Adipose tissue (tissue), 3 donors: ENCODE data around the gene NEUROD1. TPM values are rescaled to one million over a fixed set of nuclear protein-coding genes. Genes with fewer than 3 reads are reported as not detected.
"Not testable (repeated sequence)": the region's sequence is repeated elsewhere in the genome, so short reads cannot be mapped to it uniquely, and the experiment has no call there.

ENCODE experiments used
- H3K27ac ChIP-seq: one replicate; pipeline ENCODE4 v1.5.1; 2013; ENCODE audit warnings: low read depth, low read length
- WGBS, 3 donors: extraction: QIAGEN DNeasy Blood & Tissue Kit; methylation state at CpG; one replicate each; pipeline ENCODE4 v1.1.7; 2013; 5-methylcytosine and 5-hydroxymethylcytosine counted together
- polyA plus RNA-seq, 3 donors: library from polyadenylated mRNA; stranded (reverse); fragments of 200-250 nt; gene quantifications; one replicate each; pipeline ENCODE4 v1.2.3, GENCODE V29; 2013
- donor health status: healthy with polysubstance abuse.
- donor health status: Bipolar disorder and iron deficiency.
- donor health status: healthy.

NEUROD1 gene
- 1 to 10 TPM in 1 of 3 donors, under 1 TPM in 1, not detected in 1; 0.09 to 4.5 TPM for polyA plus RNA-seq

GRCh38 chr2:181680055-181680936, at the start of gene NEUROD1:
Gene NEUROD1, minus strand, starts transcription at chr2:181680517. Its CDS starts 1,657 bp downstream, at chr2:181678860.
- no peak within 1 kb of the TSS for H3K27ac ChIP-seq
- WGBS, 3 donors: 2 to 3% (median 2%) methylated on average over 40 to 45 of the region's 45 CpGs

- no peak overlapping the region for H3K27ac ChIP-seq
- WGBS, 3 donors: 69 to 86% (median 69%) methylated on average over 1 of the region's 1 CpG
These were observed 45.2 kb upstream of the NEUROD1 start for GRCh38 chr2:181725476-181725875.

- H3K27ac ChIP-seq: no peak overlapping the region
These were observed 44.3 kb upstream of the NEUROD1 start for GRCh38 chr2:181724662-181725061.

GRCh38 chr2:181723731-181724130, 43.4 kb upstream of the NEUROD1 start:
- WGBS, 3 donors: 46 to 48% (median 46%) methylated on average over 2 of the region's 2 CpGs
- H3K27ac ChIP-seq: no peak overlapping the region

GRCh38 chr2:181715033-181715630, 34.8 kb upstream of the NEUROD1 start:
- WGBS, 3 donors: 0 to 1% (median 1%) methylated on average over 2 of the region's 2 CpGs
- no peak overlapping the region for H3K27ac ChIP-seq

- not testable (repeated sequence) for H3K27ac ChIP-seq
These were observed 30.7 kb upstream of the NEUROD1 start for GRCh38 chr2:181711051-181711450.

- WGBS, 3 donors: 80 to 94% (median 90%) methylated on average over 3 of the region's 3 CpGs
- H3K27ac ChIP-seq: not testable (repeated sequence)
These were observed 22.2 kb upstream of the NEUROD1 start for GRCh38 chr2:181702519-181702918.

GRCh38 chr2:181698223-181698622, 17.9 kb upstream of the NEUROD1 start:
- WGBS, 3 donors: 87 to 92% (median 91%) methylated on average over 1 of the region's 1 CpG

GRCh38 chr2:181697571-181697970, 17.3 kb upstream of the NEUROD1 start:
- 63 to 83% (median 79%) methylated on average over 1 of the region's 1 CpG for WGBS, 3 donors
- no peak overlapping the region for H3K27ac ChIP-seq

More at GRCh38 chr2:181698223-181698622, 17.9 kb upstream of the NEUROD1 start:
- no peak overlapping the region for H3K27ac ChIP-seq

GRCh38 chr2:181697126-181697525, 16.8 kb upstream of the NEUROD1 start:
- H3K27ac ChIP-seq: no peak overlapping the region
- WGBS, 3 donors: 68 to 82% (median 81%) methylated on average over 6 of the region's 6 CpGs

GRCh38 chr2:181694271-181694670, 14.0 kb upstream of the NEUROD1 start:
- H3K27ac ChIP-seq: no peak overlapping the region
- 90 to 94% (median 93%) methylated on average over 17 of the region's 17 CpGs for WGBS, 3 donors

GRCh38 chr2:181690860-181691259, 10.5 kb upstream of the NEUROD1 start:
- H3K27ac ChIP-seq: no peak overlapping the region
- WGBS, 3 donors: 76 to 83% (median 81%) methylated on average over 2 of the region's 2 CpGs

GRCh38 chr2:181686576-181687185, 6.4 kb upstream of the NEUROD1 start:
- 43 to 59% (median 48%) methylated on average over 6 of the region's 6 CpGs for WGBS, 3 donors
- no peak overlapping the region for H3K27ac ChIP-seq

GRCh38 chr2:181685150-181685688, 4.9 kb upstream of the NEUROD1 start:
- 3 to 6% (median 5%) methylated on average over 21 of the region's 21 CpGs for WGBS, 3 donors
- no peak overlapping the region for H3K27ac ChIP-seq

GRCh38 chr2:181684454-181685149, 4.3 kb upstream of the NEUROD1 start:
- H3K27ac ChIP-seq: no peak overlapping the region
- 5 to 10% (median 7%) methylated on average over 26 of the region's 26 CpGs for WGBS, 3 donors

- no peak overlapping the region for H3K27ac ChIP-seq
- 1 to 2% (median 1%) methylated on average over 63 to 85 of the region's 85 CpGs for WGBS, 3 donors
These were observed 3.5 kb upstream of the NEUROD1 start for GRCh38 chr2:181683518-181684453.

- 3 to 5% (median 3%) methylated on average over 42 of the region's 42 CpGs for WGBS, 3 donors
These were observed 2.6 kb upstream of the NEUROD1 start for GRCh38 chr2:181682795-181683517.

More at GRCh38 chr2:181682795-181683517, 2.6 kb upstream of the NEUROD1 start:
- no peak overlapping the region for H3K27ac ChIP-seq
